HepG2 (cell line): ENCODE data around the gene VPS13D.

Source experiments
- GABPA ChIP-seq, 2 experiments: IDR thresholded peaks; 2 replicates each; pipeline ENCODE4 v1.6.1; 2011 to 2016; ENCODE audit warnings: low read depth in 2 of 2, low read length in 1 of 2, missing biosample characterization in 1 of 2, missing genetic modification characterization in 1 of 2
- NR3C1 ChIP-seq: sonication (generic); formaldehyde crosslinking; IDR thresholded peaks from 2 replicates; pipeline ENCODE4 v1.4.0; 2020; ENCODE audit warnings: missing genetic modification reagents
- ZNF274 ChIP-seq: sonication (generic); formaldehyde crosslinking; IDR thresholded peaks from 2 replicates; pipeline ENCODE4 v1.5.1; 2020; ENCODE audit warnings: mild to moderate bottlenecking, missing genetic modification reagents
- TF ChIP-seq, protein P1 (sequence below): sonication (generic); formaldehyde crosslinking; IDR thresholded peaks from 2 replicates; pipeline ENCODE4 v1.5.1; 2020; ENCODE audit warnings: mild to moderate bottlenecking, missing genetic modification reagents, borderline replicate concordance
- TF ChIP-seq, protein P2 (sequence below): sonication (generic); formaldehyde crosslinking; conservative IDR thresholded peaks from 2 replicates; pipeline ENCODE4 v1.8.0; 2022; ENCODE audit warnings: missing genetic modification reagents

DNA sequence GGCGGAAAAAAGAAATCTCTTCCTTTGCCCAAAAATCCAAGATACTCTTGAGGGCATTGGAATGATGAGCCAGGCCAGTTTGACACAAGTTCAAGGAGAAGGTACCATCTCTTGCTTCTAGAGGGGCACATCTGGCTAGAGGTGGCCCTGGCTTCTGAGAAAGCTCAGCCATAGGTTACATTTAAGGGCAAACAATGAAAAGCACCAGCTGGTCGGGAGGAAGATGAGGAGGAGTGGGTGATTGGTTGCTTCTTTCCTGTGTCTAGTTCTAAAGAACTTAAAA is 256.2 kb downstream of the VPS13D start:
- TF ChIP-seq, protein P1, sequence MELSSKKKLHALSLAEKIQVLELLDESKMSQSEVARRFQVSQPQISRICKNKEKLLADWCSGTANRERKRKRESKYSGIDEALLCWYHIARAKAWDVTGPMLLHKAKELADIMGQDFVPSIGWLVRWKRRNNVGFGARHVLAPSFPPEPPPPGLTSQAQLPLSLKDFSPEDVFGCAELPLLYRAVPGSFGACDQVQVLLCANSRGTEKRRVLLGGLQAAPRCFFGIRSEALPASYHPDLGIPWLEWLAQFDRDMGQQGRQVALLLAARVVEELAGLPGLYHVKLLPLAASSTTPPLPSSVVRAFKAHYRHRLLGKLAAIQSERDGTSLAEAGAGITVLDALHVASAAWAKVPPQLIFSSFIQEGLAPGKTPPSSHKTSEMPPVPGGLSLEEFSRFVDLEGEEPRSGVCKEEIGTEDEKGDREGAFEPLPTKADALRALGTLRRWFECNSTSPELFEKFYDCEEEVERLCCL (CRISPR knock-in tag): no peak
- no peak for TF ChIP-seq GABPA (IDR thresholded peaks at IDR 0.05; ENCODE audit: low read depth, low read length)
- TF ChIP-seq GABPA (CRISPR knock-in tag; IDR thresholded peaks at IDR 0.05; ENCODE audit: low read depth): no peak
- TF ChIP-seq ZNF274 (CRISPR knock-in tag): no peak
- TF ChIP-seq NR3C1: no peak
- TF ChIP-seq, protein P2, sequence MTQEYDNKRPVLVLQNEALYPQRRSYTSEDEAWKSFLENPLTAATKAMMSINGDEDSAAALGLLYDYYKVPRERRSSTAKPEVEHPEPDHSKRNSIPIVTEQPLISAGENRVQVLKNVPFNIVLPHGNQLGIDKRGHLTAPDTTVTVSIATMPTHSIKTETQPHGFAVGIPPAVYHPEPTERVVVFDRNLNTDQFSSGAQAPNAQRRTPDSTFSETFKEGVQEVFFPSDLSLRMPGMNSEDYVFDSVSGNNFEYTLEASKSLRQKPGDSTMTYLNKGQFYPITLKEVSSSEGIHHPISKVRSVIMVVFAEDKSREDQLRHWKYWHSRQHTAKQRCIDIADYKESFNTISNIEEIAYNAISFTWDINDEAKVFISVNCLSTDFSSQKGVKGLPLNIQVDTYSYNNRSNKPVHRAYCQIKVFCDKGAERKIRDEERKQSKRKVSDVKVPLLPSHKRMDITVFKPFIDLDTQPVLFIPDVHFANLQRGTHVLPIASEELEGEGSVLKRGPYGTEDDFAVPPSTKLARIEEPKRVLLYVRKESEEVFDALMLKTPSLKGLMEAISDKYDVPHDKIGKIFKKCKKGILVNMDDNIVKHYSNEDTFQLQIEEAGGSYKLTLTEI: no peak
